Fibroblast of lung (primary cell): Measurements from ENCODE around the gene COL25A1. TPM values are rescaled to one million over a fixed set of nuclear protein-coding genes. Genes with fewer than 3 reads are reported as not detected.
A peak's percentile ranks its signal among the peaks of the same experiment; 100 is the strongest.

ENCODE experiments used
- DNase-seq, 2 donors: peaks; one replicate each; pipeline versions ENCODE4 v3.0.0 to v3.0.0-alpha.2; 2010; ENCODE audit warnings: low read depth in 2 of 2
- H2AFZ ChIP-seq: 2 replicates; pipeline ENCODE4 v1.5.1; 2012; ENCODE audit warnings: low read length, control low read depth, inconsistent platforms
- H3K27ac ChIP-seq: 2 replicates; pipeline ENCODE4 v1.5.1; 2011; ENCODE audit warnings: low read length, control low read depth; ENCODE audit not compliant: insufficient read depth
- H3K27me3 ChIP-seq: 2 replicates; pipeline ENCODE4 v1.5.1; 2011; ENCODE audit warnings: mild to moderate bottlenecking, low read length; ENCODE audit not compliant: control insufficient read depth, insufficient read depth
- H3K36me3 ChIP-seq: 2 replicates; pipeline ENCODE4 v1.5.1; 2011; ENCODE audit warnings: low read length; ENCODE audit not compliant: control insufficient read depth, insufficient read depth
- H3K4me1 ChIP-seq: 2 replicates; pipeline ENCODE4 v1.5.1; 2011; ENCODE audit warnings: low read length; ENCODE audit not compliant: control insufficient read depth, insufficient read depth; ENCODE audit errors: extremely low read depth
- H3K4me2 ChIP-seq: 2 replicates; pipeline ENCODE4 v1.5.1; 2011; ENCODE audit warnings: low read length, control low read depth; ENCODE audit not compliant: insufficient read depth; ENCODE audit errors: extremely low read depth
- H3K4me3 ChIP-seq, 4 experiments: fragments of 200-600 bp in 1 of 4; sonication (generic) in 1 of 4; replicated peaks in 1 of 4; 2 replicates each; pipeline ENCODE4 v1.5.1; 2011 to 2016; ENCODE audit warnings: low read length in 4 of 4, low read depth in 3 of 4, mild to moderate bottlenecking in 3 of 4, control low read depth in 2 of 4, inconsistent platforms in 1 of 4, mixed read lengths in 1 of 4; ENCODE audit not compliant: insufficient read depth in 1 of 4; ENCODE audit errors: control extremely low read depth in 1 of 4
- H3K79me2 ChIP-seq: 2 replicates; pipeline ENCODE4 v1.5.1; 2012; ENCODE audit warnings: mild to moderate bottlenecking, low read length, inconsistent platforms; ENCODE audit not compliant: control insufficient read depth, insufficient read depth
- H3K9ac ChIP-seq: 2 replicates; pipeline ENCODE4 v1.5.1; 2011; ENCODE audit warnings: mild to moderate bottlenecking, low read length, control low read depth; ENCODE audit not compliant: insufficient read depth
- H3K9me3 ChIP-seq: 2 replicates; pipeline ENCODE4 v1.5.1; 2012; ENCODE audit warnings: low read depth, low read length; ENCODE audit not compliant: control insufficient read depth, insufficient read depth
- H4K20me1 ChIP-seq: 2 replicates; pipeline ENCODE4 v1.5.1; 2011; ENCODE audit warnings: low read length; ENCODE audit not compliant: control insufficient read depth, insufficient read depth; ENCODE audit errors: extremely low read depth
- CTCF ChIP-seq, 2 donors: IDR thresholded peaks in 1 of 2; conservative IDR thresholded peaks in 1 of 2; 1 replicate in 1 of 2; 2 replicates in 1 of 2; pipeline ENCODE4 v1.5.1; 2011 to 2012; ENCODE audit warnings: low read length in 2 of 2, control low read depth in 1 of 2, inconsistent platforms in 1 of 2, low read depth in 1 of 2, mild to moderate bottlenecking in 1 of 2
- EZH2 ChIP-seq: IDR thresholded peaks from 2 replicates; pipeline ENCODE4 v1.5.1; 2012; ENCODE audit warnings: low read length, control low read depth, mild to moderate bottlenecking; ENCODE audit errors: missing control alignments
- polyA plus RNA-seq, 2 donors: library from polyadenylated mRNA; depleted of rRNA in 1 of 2; stranded (reverse) in 1 of 2; unstranded in 1 of 2; fragments of >200 nt; gene quantifications; 2 replicates each; pipeline ENCODE4 v1.2.1, GENCODE V29; 2011 to 2012; ENCODE audit warnings: missing spikeins in 1 of 2
- total RNA-seq: library from RNA; depleted of rRNA; stranded (reverse); fragments of >200 nt; gene quantifications from 2 replicates; pipeline ENCODE4 v1.2.1, GENCODE V29; 2014

The COL25A1 gene
- total and polyA plus RNA-seq, 2 donors (not counting 1 experiment from before 2014, with no cell fraction given): under 0.01 to 0.01 TPM

GRCh38 chr4:108821351-108821930 lies 481.0 kb downstream of the COL25A1 start:
- TF ChIP-seq CTCF (conservative IDR thresholded peaks at IDR 0.05 in 1 of 2, IDR thresholded peaks at IDR 0.05 in 1 of 2; ENCODE audit: low read depth in 1 of 2, low read length in 2 of 2) (no peak), EZH2 (no peak)
- Histone ChIP-seq H2AFZ (no peak overlapping the region), H3K4me3 (no peak overlapping the region), H4K20me1 (no peaks in the 10 kb centered on the region), H3K27me3 (no peaks in the 10 kb centered on the region), H3K9ac (no peak overlapping the region), H3K36me3 (no peaks in the 10 kb centered on the region), H3K4me1 (no peaks in the 10 kb centered on the region), H3K4me2 (no peak overlapping the region), H3K27ac (no peak overlapping the region), H3K79me2 (no peaks in the 10 kb centered on the region), H3K9me3 (no peaks in the 10 kb centered on the region)
- peak in 1 of 2 donors; percentile 18 for DNase-seq

- Histone ChIP-seq H3K9ac (no peak overlapping the region), H3K4me3 (no peak overlapping the region), H4K20me1 (no peaks in the 10 kb centered on the region), H3K36me3 (no peaks in the 10 kb centered on the region), H3K27me3 (no peaks in the 10 kb centered on the region), H3K4me1 (no peaks in the 10 kb centered on the region), H3K27ac (no peak overlapping the region), H3K4me2 (no peak overlapping the region), H3K9me3 (no peaks in the 10 kb centered on the region), H3K79me2 (no peaks in the 10 kb centered on the region), H2AFZ (no peak overlapping the region)
- no peak for DNase-seq
- no peak for TF ChIP-seq CTCF (conservative IDR thresholded peaks at IDR 0.05 in 1 of 2, IDR thresholded peaks at IDR 0.05 in 1 of 2; ENCODE audit: low read depth in 1 of 2, low read length in 2 of 2)
- TF ChIP-seq EZH2: no peak
Observed at GRCh38 chr4:108820492-108821350, 481.7 kb downstream of the COL25A1 start.

GRCh38 chr4:108814326-108814725 lies 488.1 kb downstream of the COL25A1 start:
- no peak overlapping the region for H2AFZ ChIP-seq
- DNase-seq: no peak
- no peak overlapping the region for H3K9ac ChIP-seq
- H4K20me1 ChIP-seq: no peaks in the 10 kb centered on the region
- H3K4me2 ChIP-seq: no peak overlapping the region
- no peaks in the 10 kb centered on the region for H3K79me2 ChIP-seq
- TF ChIP-seq CTCF (conservative IDR thresholded peaks at IDR 0.05 in 1 of 2, IDR thresholded peaks at IDR 0.05 in 1 of 2; ENCODE audit: low read depth in 1 of 2, low read length in 2 of 2) (no peak), EZH2 (no peak)
- no peaks in the 10 kb centered on the region for H3K36me3 ChIP-seq
- H3K27me3 ChIP-seq: no peaks in the 10 kb centered on the region
- H3K4me1 ChIP-seq: no peaks in the 10 kb centered on the region
- H3K27ac ChIP-seq: no peak overlapping the region
- no peaks in the 10 kb centered on the region for H3K9me3 ChIP-seq
- no peak overlapping the region for H3K4me3 ChIP-seq
